Neural cell (in vitro differentiated cells): Measurements from ENCODE around the gene SUSD4.

Source experiments
- CTCF ChIP-seq: fragments of 450-650 bp; IDR thresholded peaks from 2 replicates; pipeline ENCODE4 v1.5.1; 2014; ENCODE audit warnings: antibody characterized with exemption, mild to moderate bottlenecking, moderate library complexity; ENCODE audit not compliant: poor library complexity, severe bottlenecking
- EP300 ChIP-seq: fragments of 450-650 bp; conservative IDR thresholded peaks from 2 replicates; pipeline ENCODE4 v1.6.1; 2014; ENCODE audit warnings: antibody characterized with exemption, mild to moderate bottlenecking, moderate library complexity; ENCODE audit not compliant: poor library complexity, severe bottlenecking
- EZH2 ChIP-seq: fragments of 200-600, 300-800 bp; shearing (Covaris generic), sonication (generic); IDR thresholded peaks from 2 replicates; pipeline ENCODE4 v1.6.1; 2014; ENCODE audit warnings: antibody characterized with exemption, low read length, borderline replicate concordance, mild to moderate bottlenecking; ENCODE audit not compliant: insufficient read depth, poor library complexity, severe bottlenecking
- MXI1 ChIP-seq: fragments of 450-650 bp; conservative IDR thresholded peaks from 2 replicates; pipeline ENCODE4 v1.6.1; 2014; ENCODE audit warnings: antibody characterized with exemption, mild to moderate bottlenecking; ENCODE audit not compliant: poor library complexity, severe bottlenecking
- POLR2AphosphoS5 ChIP-seq: IDR thresholded peaks from 2 replicates; pipeline ENCODE4 v1.6.1; 2012
- RAD21 ChIP-seq: fragments of 450-650 bp; conservative IDR thresholded peaks from 2 replicates; pipeline ENCODE4 v1.6.1; 2014; ENCODE audit warnings: antibody characterized with exemption, mild to moderate bottlenecking, moderate library complexity
- REST ChIP-seq: IDR thresholded peaks from 2 replicates; pipeline ENCODE4 v1.6.1; 2012; ENCODE audit warnings: borderline replicate concordance
- SMC3 ChIP-seq: fragments of 450-650 bp; conservative IDR thresholded peaks from 2 replicates; pipeline ENCODE4 v1.6.1; 2014; ENCODE audit warnings: antibody characterized with exemption, mild to moderate bottlenecking, moderate library complexity; ENCODE audit not compliant: poor library complexity

GRCh38 chr1:223374064-223374610, 10.2 kb upstream of the SUSD4 start:
- TF ChIP-seq EZH2, result no peak
- TF ChIP-seq SMC3, result no peak
- TF ChIP-seq CTCF, result no peak
- no peak for TF ChIP-seq EP300
- TF ChIP-seq POLR2AphosphoS5, result no peak
- no peak for TF ChIP-seq RAD21
- no peak for TF ChIP-seq REST
- TF ChIP-seq MXI1, result no peak
